ENCODE data around the gene PEAR1. TPM values are rescaled to one million over a fixed set of nuclear protein-coding genes. Genes with fewer than 3 reads are reported as not detected.
"Not testable (repeated sequence)": the region's sequence is repeated elsewhere in the genome, so short reads cannot be mapped to it uniquely, and the experiment has no call there.

The PEAR1 gene
- total RNA-seq, 3 donors from 2014 or later (not counting 1 experiment from before 2014, with no cell fraction given) = 0.52 to 1.4 (median 0.80) TPM

GRCh38 chr1:156924478-156925153 lies 31.1 kb downstream of the PEAR1 start:
- no peak overlapping the region for H3K27ac ChIP-seq (ENCODE audit: low read length)
- intact Hi-C loops (cut with micrococcal nuclease) = no loop called here
- H3K4me1 ChIP-seq (ENCODE audit: control insufficient read depth, insufficient read depth, low read length) = peaks cover 22% of the 10 kb centered on the region
- Mint-ChIP-seq H3K27ac (no peak overlapping the region), H3K4me3 (no peak overlapping the region), H3K36me3 (no peaks in the 10 kb centered on the region), H3K9me3 (no peaks in the 10 kb centered on the region), H3K27me3 (ENCODE audit: low read depth in 2 of 2) (peaks cover 74 to 80% of the 10 kb centered on the region in 2 donors), H3K4me1 (peaks cover 5 to 11% of the 10 kb centered on the region in 2 donors)
- H3K4me3 ChIP-seq (ENCODE audit: low read length) = no peak overlapping the region
- DNase-seq = no peak
- ATAC-seq = no peak
- WGBS (ENCODE audit: insufficient coverage) = 41% methylated on average over 22 of the region's 22 CpGs
- H3K9me3 ChIP-seq (ENCODE audit: control insufficient read depth, insufficient read depth, low read length) = no peaks in the 10 kb centered on the region
- no peaks in the 10 kb centered on the region for H3K36me3 ChIP-seq (ENCODE audit: control insufficient read depth, insufficient read depth, low read length)
- no peak for TF ChIP-seq CTCF (IDR thresholded peaks at IDR 0.05)
- peaks cover 47% of the 10 kb centered on the region for H3K27me3 ChIP-seq (ENCODE audit: control insufficient read depth, insufficient read depth, low read length)

- DNase-seq (no peak), ATAC-seq (no peak)
- Histone ChIP-seq H3K4me3 (ENCODE audit: low read length) (no peak overlapping the region), H3K4me1 (ENCODE audit: control insufficient read depth, insufficient read depth, low read length) (peaks cover 22% of the 10 kb centered on the region), H3K9me3 (ENCODE audit: control insufficient read depth, insufficient read depth, low read length) (no peaks in the 10 kb centered on the region), H3K27me3 (ENCODE audit: control insufficient read depth, insufficient read depth, low read length) (peaks cover 47% of the 10 kb centered on the region), H3K36me3 (ENCODE audit: control insufficient read depth, insufficient read depth, low read length) (no peaks in the 10 kb centered on the region), H3K27ac (ENCODE audit: low read length) (no peak overlapping the region)
- intact Hi-C loops (cut with micrococcal nuclease) = no loop called here
- no peaks in the 10 kb centered on the region for H3K36me3 Mint-ChIP-seq
- H3K27me3 Mint-ChIP-seq (ENCODE audit: low read depth in 2 of 2) = peaks cover 74 to 87% of the 10 kb centered on the region in 2 donors
- no peaks in the 10 kb centered on the region for H3K9me3 Mint-ChIP-seq
- WGBS (ENCODE audit: insufficient coverage) = 85% methylated on average over 5 of the region's 5 CpGs
- no peak overlapping the region for H3K4me3 Mint-ChIP-seq
- TF ChIP-seq CTCF (IDR thresholded peaks at IDR 0.05) = no peak
- peaks cover 5 to 11% of the 10 kb centered on the region in 2 donors for H3K4me1 Mint-ChIP-seq
- H3K27ac Mint-ChIP-seq = no peak overlapping the region
Observed at GRCh38 chr1:156925154-156926010, 31.9 kb downstream of the PEAR1 start.

GRCh38 chr1:156926175-156926574 lies 32.7 kb downstream of the PEAR1 start:
- Mint-ChIP-seq H3K4me1 (peaks cover 5 to 17% of the 10 kb centered on the region in 2 donors), H3K9me3 (no peaks in the 10 kb centered on the region), H3K4me3 (no peak overlapping the region), H3K27ac (no peak overlapping the region), H3K36me3 (no peaks in the 10 kb centered on the region), H3K27me3 (ENCODE audit: low read depth in 2 of 2) (peaks cover 73 to 88% of the 10 kb centered on the region in 2 donors)
- H3K36me3 ChIP-seq (ENCODE audit: control insufficient read depth, insufficient read depth, low read length) = no peaks in the 10 kb centered on the region
- H3K27me3 ChIP-seq (ENCODE audit: control insufficient read depth, insufficient read depth, low read length) = peaks cover 39% of the 10 kb centered on the region
- ATAC-seq (peak in 2 of 3 donors; percentile 39 to 43), DNase-seq (peak in 1 of 2 donors; percentile 37)
- no peak for TF ChIP-seq CTCF (IDR thresholded peaks at IDR 0.05)
- 6% methylated on average over 3 of the region's 3 CpGs for WGBS (ENCODE audit: insufficient coverage)
- no peak overlapping the region for H3K4me3 ChIP-seq (ENCODE audit: low read length)
- no peak overlapping the region for H3K27ac ChIP-seq (ENCODE audit: low read length)
- H3K9me3 ChIP-seq (ENCODE audit: control insufficient read depth, insufficient read depth, low read length) = no peaks in the 10 kb centered on the region
- H3K4me1 ChIP-seq (ENCODE audit: control insufficient read depth, insufficient read depth, low read length) = peaks cover 18% of the 10 kb centered on the region
- intact Hi-C loops (cut with micrococcal nuclease) = no loop called here

GRCh38 chr1:156926695-156927094 lies 33.2 kb downstream of the PEAR1 start:
- H3K4me3 ChIP-seq (ENCODE audit: low read length); ATAC-seq; H3K27ac ChIP-seq (ENCODE audit: low read length); intact Hi-C loops (cut with micrococcal nuclease); DNase-seq; H3K36me3 ChIP-seq (ENCODE audit: control insufficient read depth, insufficient read depth, low read length); H3K9me3 ChIP-seq (ENCODE audit: control insufficient read depth, insufficient read depth, low read length); H3K27ac Mint-ChIP-seq; H3K36me3 Mint-ChIP-seq; H3K4me3 Mint-ChIP-seq; H3K9me3 Mint-ChIP-seq: not testable (repeated sequence)
- Histone ChIP-seq H3K4me1 (ENCODE audit: control insufficient read depth, insufficient read depth, low read length) (peaks cover 18% of the 10 kb centered on the region), H3K27me3 (ENCODE audit: control insufficient read depth, insufficient read depth, low read length) (peaks cover 35% of the 10 kb centered on the region)
- peaks cover 73 to 88% of the 10 kb centered on the region in 2 donors for H3K27me3 Mint-ChIP-seq (ENCODE audit: low read depth in 2 of 2)
- WGBS (ENCODE audit: insufficient coverage) = 77% methylated on average over 6 of the region's 6 CpGs
- H3K4me1 Mint-ChIP-seq = peaks cover 5 to 22% of the 10 kb centered on the region in 2 donors
